HG03066 (cell line): ENCODE measurements around the gene PLEKHG3.

Source experiments
- ATAC-seq: cut with Tn5 transposase; IDR thresholded peaks from one replicate; pipeline ENCODE4 v1.9.1; 2021; ENCODE audit warnings: low read depth; ENCODE audit not compliant: unreplicated experiment

Gene PLEKHG3

GRCh38 chr14:64725261-64725815, 21.1 kb downstream of the PLEKHG3 start:
- no peak for ATAC-seq

DNA sequence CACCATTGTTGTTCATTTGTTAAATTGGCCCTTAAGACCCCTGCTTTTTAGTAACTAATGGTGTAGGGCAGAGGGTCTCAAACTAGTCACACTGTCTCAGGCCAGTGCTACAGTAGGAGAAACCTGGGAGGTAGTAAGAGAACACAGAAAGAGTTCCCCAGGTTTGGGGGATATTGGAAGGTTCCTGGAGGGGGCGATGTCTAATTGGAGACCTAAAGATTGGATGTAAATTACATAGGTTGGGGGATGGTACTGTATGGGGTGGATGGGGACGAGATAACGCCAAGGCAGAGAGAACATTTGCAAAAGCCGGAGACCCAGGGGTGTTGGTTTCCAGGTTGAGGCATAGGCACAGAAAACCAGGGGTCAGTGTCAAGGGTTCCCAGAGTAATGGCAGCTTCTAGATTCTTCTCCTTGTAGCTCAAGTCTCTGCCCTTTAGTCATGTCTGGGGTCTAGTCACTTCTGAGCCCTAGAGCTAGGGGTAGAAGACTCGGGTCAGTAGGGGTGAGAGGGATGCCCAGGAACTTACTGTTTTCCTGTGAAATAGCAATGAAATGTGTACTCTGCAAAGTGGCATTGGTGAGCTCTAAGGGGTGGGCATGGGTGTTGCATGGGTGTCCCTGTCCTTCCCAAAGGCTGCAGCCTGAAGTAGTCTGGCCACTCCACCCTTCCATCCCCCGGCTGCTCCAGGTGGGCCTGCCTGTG, 21.8 kb downstream of the PLEKHG3 start:
- no peak for ATAC-seq

DNA sequence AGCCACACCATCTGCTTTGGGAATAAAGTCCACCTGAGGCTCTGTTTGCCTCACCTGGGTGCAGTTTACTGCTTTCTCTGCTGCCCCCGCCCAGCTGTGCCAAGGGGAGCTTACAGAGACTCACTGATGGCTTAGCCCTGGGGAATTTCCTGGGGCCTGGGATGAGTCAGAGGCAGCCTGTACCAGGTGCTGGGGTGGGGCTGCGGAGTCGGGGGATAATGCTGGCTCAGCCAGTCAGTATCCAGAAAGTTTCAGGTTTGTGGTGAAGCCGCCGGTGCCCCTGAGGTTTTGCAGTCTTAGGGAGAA, 22.3 kb downstream of the PLEKHG3 start:
- ATAC-seq = no peak

- no peak for ATAC-seq
These were observed 23.4 kb downstream of the PLEKHG3 start for GRCh38 chr14:64727551-64728071.

GRCh38 chr14:64728106-64728505, 23.9 kb downstream of the PLEKHG3 start:
- ATAC-seq = no peak

- ATAC-seq = no peak
These were observed 24.6 kb downstream of the PLEKHG3 start for GRCh38 chr14:64728856-64729255.

GRCh38 chr14:64729386-64730060, 25.3 kb downstream of the PLEKHG3 start:
- ATAC-seq = no peak

DNA sequence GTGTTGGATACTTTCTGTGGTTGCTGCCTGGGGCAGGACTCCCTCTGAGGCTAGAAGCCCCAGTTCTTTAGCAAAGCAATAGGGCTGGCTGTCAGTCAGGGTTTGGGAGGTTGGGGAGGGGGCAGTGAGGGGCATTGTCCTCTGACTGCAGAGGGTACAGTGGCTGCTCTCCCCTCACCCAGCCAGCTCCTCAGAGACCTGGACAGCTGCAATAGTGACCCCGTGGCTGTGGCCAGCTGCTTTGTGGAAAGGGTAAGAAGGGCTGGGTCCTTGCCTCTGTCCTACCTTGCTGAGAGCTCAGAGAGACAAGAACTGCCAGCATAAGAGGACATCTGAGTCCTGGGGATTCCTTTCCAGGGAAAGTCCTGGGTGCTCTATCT, 25.8 kb downstream of the PLEKHG3 start:
- no peak for ATAC-seq

DNA sequence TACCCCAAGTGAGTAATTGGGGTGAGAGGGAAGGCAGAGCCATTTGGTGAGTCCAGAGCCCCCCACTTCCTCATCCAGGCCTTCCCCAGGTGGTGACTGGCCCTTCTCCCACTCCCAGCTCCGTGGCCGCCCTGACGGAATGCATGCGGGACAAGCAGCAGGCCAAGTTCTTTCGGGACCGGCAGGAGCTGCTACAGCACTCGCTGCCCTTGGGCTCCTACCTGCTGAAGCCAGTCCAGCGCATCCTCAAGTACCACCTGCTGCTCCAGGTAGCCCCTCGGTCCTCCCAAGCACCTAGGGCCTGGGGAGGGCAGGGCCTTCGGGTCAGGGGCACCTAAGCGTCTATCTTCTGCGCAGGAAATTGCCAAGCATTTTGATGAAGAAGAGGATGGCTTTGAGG, 26.5 kb downstream of the PLEKHG3 start:
- ATAC-seq = no peak

GRCh38 chr14:64731141-64731581, 26.9 kb downstream of the PLEKHG3 start:
- ATAC-seq = no peak

DNA sequence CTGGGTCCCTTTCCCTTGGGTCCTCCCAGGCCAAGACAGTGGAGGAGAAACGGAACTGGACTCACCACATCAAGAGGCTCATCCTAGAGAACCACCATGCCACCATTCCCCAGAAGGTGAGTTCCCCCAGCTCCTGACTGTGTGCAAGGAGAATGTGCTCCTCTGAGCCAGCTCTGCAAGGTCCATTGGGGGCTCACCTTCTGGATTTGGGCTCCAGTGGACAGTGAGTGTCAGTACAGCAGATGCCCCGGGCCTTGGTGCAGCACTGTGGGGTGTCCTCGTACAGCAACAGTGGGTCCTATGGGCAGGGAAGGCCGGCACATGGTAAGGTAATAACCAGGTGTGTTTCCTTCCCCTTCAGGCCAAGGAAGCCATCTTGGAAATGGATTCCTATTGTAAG, 27.8 kb downstream of the PLEKHG3 start:
- ATAC-seq = no peak

- no peak for ATAC-seq
These were observed 28.4 kb downstream of the PLEKHG3 start for GRCh38 chr14:64732536-64733120.

DNA sequence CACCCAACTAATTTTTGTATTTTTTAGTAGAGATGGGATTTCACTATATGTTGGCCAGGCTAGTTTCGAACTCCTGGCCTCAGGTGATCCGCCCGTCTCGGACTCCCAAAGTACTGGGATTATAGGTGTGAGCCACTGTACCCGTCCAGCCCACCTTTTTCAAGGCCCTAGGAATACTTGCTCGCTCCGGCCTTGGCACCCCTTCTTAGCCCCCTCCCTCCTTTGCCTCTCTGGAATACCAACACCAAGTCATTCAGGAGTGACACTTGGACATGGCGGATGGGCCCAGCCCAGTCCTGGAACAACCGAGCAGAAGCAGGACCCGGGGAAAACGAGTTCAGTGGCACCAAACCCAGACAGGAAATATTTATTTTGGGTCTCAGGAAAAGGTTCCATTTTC, 29.1 kb downstream of the PLEKHG3 start:
- ATAC-seq = no peak

GRCh38 chr14:64733899-64734298, 29.7 kb downstream of the PLEKHG3 start:
- no peak for ATAC-seq

GRCh38 chr14:64734990-64735389, 30.8 kb downstream of the PLEKHG3 start:
- ATAC-seq = no peak

GRCh38 chr14:64736271-64737169, 32.3 kb downstream of the PLEKHG3 start:
- no peak for ATAC-seq

DNA sequence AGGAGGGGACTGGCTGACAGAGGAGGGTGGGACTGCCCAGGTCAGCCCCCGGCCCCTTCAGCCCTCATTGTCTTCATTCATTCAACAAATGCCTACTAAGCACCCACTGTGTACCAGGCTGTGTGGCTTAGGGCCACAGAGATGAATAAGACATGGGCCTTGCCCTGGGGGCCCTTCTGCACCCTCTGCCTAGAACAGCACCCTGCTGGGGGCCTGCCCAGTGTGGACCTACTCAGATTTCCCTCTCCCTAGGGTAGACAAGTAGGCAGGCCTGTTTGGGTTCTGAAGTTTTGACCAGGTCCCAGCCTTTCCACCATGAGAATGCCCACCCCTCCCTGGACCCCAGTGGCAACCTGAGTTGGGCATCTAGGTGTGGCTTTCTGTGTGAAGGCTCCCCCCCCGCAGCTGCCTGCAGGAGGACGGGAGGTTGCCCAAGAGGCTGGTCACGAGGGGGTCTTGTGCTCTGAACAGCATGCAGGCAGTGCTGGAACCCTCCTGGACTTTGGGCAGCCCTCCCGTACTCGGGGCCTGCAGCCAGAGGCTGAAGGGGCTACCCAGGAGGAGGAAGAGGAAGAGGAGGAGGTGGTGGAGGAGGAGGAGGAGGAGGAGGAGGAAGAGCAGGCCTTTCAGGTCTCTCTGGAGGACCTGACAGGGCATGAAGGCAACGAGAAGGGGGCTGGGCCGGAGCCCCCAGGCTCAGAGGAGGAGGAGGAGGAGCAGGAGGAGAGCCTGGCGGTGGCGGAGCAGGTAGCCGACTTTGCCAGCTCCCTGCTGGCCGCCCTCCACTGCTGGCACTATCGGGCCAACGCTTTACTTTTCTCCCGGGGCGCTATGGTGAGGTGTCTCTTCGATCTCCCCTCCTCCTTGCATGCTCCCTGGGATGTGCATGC, 33.4 kb downstream of the PLEKHG3 start:
- no peak for ATAC-seq

GRCh38 chr14:64738281-64738804, 34.1 kb downstream of the PLEKHG3 start:
- no peak for ATAC-seq

DNA sequence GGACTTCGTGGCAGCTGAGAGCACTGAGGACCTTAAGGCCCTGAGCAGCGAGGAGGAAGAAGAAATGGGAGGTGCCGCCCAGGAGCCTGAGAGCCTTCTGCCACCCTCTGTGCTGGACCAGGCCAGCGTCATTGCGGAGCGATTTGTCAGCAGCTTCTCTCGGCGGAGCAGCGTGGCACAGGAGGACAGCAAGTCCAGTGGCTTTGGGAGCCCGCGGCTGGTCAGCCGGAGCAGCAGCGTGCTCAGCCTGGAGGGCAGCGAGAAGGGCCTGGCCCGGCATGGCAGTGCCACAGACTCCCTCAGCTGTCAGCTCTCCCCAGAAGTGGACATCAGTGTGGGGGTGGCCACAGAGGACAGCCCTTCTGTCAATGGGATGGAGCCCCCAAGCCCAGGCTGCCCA, 37.0 kb downstream of the PLEKHG3 start:
- no peak for ATAC-seq
